H1 (cell line): Measurements from ENCODE around the gene MYH6.

Experiments
- CEBPB ChIP-seq: IDR thresholded peaks from 2 replicates; pipeline ENCODE4 v1.6.1; 2012; ENCODE audit warnings: low read depth, low read length
- CHD1 ChIP-seq: IDR thresholded peaks from 2 replicates; pipeline ENCODE4 v1.6.1; 2012; ENCODE audit warnings: low read depth, low read length, improper control_type of control experiment
- GABPA ChIP-seq: IDR thresholded peaks from 2 replicates; pipeline ENCODE4 v1.6.1; 2011; ENCODE audit warnings: mild to moderate bottlenecking, low read length, moderate library complexity, borderline replicate concordance; ENCODE audit not compliant: insufficient read depth
- HDAC2 ChIP-seq, 2 experiments: fragments of 300-600 bp in 1 of 2; sonication (generic) in 1 of 2; IDR thresholded peaks; 2 replicates each; pipeline ENCODE4 v1.6.1; 2011 to 2012; ENCODE audit warnings: low read depth in 2 of 2, low read length in 2 of 2, mild to moderate bottlenecking in 2 of 2, moderate library complexity in 2 of 2, borderline replicate concordance in 1 of 2, inconsistent platforms in 1 of 2
- JUND ChIP-seq: IDR thresholded peaks from 2 replicates; pipeline ENCODE4 v1.6.1; 2011; ENCODE audit warnings: mild to moderate bottlenecking, improper control_type of control experiment, low read length
- MAFK ChIP-seq: IDR thresholded peaks from 2 replicates; pipeline ENCODE4 v1.6.1; 2012; ENCODE audit warnings: low read depth, mild to moderate bottlenecking, improper control_type of control experiment, low read length
- POLR2A ChIP-seq, 2 experiments: IDR thresholded peaks; 1 replicate in 1 of 2; 2 replicates in 1 of 2; pipeline ENCODE4 v1.6.1; 2011; ENCODE audit warnings: low read depth in 2 of 2, low read length in 2 of 2, mild to moderate bottlenecking in 2 of 2; ENCODE audit errors: control extremely low read depth in 1 of 2
- POLR2AphosphoS5 ChIP-seq: IDR thresholded peaks from 2 replicates; pipeline ENCODE4 v1.6.1; 2011; ENCODE audit warnings: low read depth, low read length
- SP1 ChIP-seq: IDR thresholded peaks from 2 replicates; pipeline ENCODE4 v1.6.1; 2011; ENCODE audit warnings: low read depth, low read length
- SUZ12 ChIP-seq: fragments of 200-600 bp; sonication (generic); IDR thresholded peaks from 2 replicates; pipeline ENCODE4 v1.6.1; 2012; ENCODE audit warnings: mild to moderate bottlenecking, inconsistent platforms, low read length, moderate library complexity, mixed read lengths
- YY1 ChIP-seq: IDR thresholded peaks from 2 replicates; pipeline ENCODE4 v1.6.1; 2011; ENCODE audit warnings: low read depth, mild to moderate bottlenecking, low read length
- TF ChIP-seq, protein P1 (sequence below), 3 experiments: IDR thresholded peaks; 1 replicate in 2 of 3; 2 replicates in 1 of 3; pipeline versions ENCODE4 v1.5.1 to v1.6.1; 2011; ENCODE audit warnings: low read length in 3 of 3, mild to moderate bottlenecking in 3 of 3, inconsistent platforms in 2 of 3, low read depth in 1 of 3, moderate library complexity in 1 of 3; ENCODE audit not compliant: insufficient read depth in 1 of 3; ENCODE audit errors: control extremely low read depth in 1 of 3

DNA sequence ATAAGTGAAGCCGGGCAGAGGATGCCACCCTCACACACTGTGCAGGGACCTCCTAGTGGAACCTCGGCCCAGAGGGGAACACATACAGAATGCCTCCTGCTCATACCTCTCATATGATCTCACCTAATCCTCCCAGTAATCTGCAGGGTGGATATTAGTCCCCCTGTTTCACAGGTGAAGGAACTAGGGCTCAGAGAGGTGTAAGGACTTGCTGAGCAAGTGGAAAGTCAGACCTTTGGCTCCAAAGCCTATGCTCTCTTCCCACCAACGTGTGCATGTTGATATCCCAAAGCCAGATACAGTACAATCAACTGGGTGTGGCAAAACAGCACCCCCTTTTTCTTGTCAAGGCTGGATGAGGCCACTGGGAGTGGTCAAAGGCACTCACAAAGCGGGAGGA, 4.2 kb downstream of the MYH6 start:
- TF ChIP-seq, protein P1, sequence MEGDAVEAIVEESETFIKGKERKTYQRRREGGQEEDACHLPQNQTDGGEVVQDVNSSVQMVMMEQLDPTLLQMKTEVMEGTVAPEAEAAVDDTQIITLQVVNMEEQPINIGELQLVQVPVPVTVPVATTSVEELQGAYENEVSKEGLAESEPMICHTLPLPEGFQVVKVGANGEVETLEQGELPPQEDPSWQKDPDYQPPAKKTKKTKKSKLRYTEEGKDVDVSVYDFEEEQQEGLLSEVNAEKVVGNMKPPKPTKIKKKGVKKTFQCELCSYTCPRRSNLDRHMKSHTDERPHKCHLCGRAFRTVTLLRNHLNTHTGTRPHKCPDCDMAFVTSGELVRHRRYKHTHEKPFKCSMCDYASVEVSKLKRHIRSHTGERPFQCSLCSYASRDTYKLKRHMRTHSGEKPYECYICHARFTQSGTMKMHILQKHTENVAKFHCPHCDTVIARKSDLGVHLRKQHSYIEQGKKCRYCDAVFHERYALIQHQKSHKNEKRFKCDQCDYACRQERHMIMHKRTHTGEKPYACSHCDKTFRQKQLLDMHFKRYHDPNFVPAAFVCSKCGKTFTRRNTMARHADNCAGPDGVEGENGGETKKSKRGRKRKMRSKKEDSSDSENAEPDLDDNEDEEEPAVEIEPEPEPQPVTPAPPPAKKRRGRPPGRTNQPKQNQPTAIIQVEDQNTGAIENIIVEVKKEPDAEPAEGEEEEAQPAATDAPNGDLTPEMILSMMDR (IDR thresholded peaks at IDR 0.05; ENCODE audit: control extremely low read depth in 1 of 3, insufficient read depth in 1 of 3, low read depth in 1 of 3, low read length in 3 of 3) = no peak
- no peak for TF ChIP-seq POLR2AphosphoS5
- no peak for TF ChIP-seq GABPA
- TF ChIP-seq MAFK = no peak
- no peak for TF ChIP-seq SUZ12
- no peak for TF ChIP-seq CHD1
- no peak for TF ChIP-seq POLR2A (IDR thresholded peaks at IDR 0.05; ENCODE audit: control extremely low read depth in 1 of 2, low read depth in 2 of 2, low read length in 2 of 2)
- TF ChIP-seq YY1 = no peak
- no peak for TF ChIP-seq HDAC2 (IDR thresholded peaks at IDR 0.05; ENCODE audit: borderline replicate concordance in 1 of 2, low read depth in 2 of 2, low read length in 2 of 2)
- no peak for TF ChIP-seq CEBPB
- TF ChIP-seq JUND = no peak
- no peak for TF ChIP-seq SP1
